ENCODE measurements around the gene ALK.
A peak's percentile ranks its signal among the peaks of the same experiment; 100 is the strongest.

ALK gene

GRCh38 chr2:29165362-29166241 is 755.8 kb downstream of the ALK start:
- H3K27ac ChIP-seq = peak overlapping the region; percentile 47
- DNase-seq (ENCODE audit: low read depth, low spot score) = peak; percentile 55

GRCh38 chr2:29164091-29164846 is 757.1 kb downstream of the ALK start:
- DNase-seq (ENCODE audit: low read depth, low spot score) = no peak
- H3K27ac ChIP-seq = peak overlapping the region; percentile 47

DNA sequence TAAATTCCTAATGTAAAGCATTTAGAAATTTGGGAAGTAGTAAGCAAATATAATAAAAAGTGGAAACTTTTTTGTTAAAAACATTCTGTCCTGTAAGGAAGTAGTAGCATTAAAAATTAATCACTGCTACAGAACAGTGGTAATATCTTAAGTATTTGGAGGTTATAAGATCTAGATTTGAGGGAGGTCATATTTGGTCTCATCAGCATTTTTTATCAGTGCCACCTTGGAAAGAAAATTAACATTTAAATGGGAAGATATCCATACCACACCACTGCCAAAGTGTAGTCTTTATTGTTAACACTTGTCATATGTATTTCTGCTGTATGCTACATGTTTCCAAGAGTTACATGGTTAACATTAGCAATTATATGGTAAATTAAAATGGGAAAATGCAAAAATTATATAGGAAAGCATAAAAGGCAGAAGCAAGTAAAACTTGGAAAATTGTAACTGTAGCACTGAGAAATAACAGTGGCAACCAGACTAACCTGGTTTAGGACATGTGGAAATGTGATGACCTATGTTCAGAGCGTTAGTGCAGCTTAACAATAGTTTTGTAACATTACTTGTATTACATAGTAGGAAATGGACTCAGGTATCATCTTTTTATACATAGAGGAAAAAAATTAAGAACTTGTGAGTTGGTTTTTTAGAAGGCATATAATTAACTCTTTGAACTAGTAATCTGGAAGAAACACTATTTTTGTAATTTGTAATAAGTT is 759.0 kb downstream of the ALK start:
- H3K27ac ChIP-seq = no peak overlapping the region
- DNase-seq (ENCODE audit: low read depth, low spot score) = no peak

DNA sequence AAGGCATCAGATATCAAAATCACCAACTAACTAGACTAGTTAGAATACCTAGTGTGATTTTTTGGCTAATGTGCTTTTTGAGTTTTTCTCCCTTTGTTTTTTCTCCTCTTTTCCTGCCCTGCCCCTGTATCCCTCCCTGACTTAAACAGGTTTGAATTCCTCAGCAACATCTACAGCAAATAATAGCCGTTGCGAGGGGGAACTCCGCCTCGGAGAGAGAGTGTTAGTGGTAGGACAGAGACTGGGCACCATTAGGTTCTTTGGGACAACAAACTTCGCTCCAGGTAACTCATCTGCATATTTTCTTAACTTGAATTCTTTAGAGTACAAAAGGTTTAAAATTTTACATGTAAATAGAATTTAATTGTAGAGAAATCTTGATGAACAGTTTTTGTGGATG is 761.2 kb downstream of the ALK start:
- no peak overlapping the region for H3K27ac ChIP-seq
- no peak for DNase-seq (ENCODE audit: low read depth, low spot score)

DNA sequence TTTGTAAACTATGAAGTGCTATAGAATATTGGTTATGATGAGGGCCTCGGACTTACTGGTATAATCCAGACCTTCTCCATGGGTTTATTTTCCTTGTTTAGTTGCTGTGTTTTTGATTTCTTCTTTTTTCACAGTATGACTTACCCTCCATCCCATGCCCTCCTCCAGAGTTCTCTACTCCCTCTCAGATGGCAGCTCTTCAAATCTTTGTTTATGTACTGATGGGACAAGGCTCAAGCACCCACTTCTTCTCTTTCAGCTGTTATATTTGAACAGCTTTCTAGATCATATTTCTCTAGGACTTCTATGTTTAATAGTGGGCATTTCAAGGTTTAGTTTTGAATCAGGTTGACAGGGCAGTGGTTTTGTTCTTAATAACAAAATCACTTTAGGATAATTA is 762.3 kb downstream of the ALK start:
- DNase-seq (ENCODE audit: low read depth, low spot score) = no peak

GRCh38 chr2:29157131-29157530 is 764.3 kb downstream of the ALK start:
- DNase-seq (ENCODE audit: low read depth, low spot score) = no peak

More for the DNA sequence above, 762.3 kb downstream of the ALK start:
- H3K27ac ChIP-seq = no peak overlapping the region

DNA sequence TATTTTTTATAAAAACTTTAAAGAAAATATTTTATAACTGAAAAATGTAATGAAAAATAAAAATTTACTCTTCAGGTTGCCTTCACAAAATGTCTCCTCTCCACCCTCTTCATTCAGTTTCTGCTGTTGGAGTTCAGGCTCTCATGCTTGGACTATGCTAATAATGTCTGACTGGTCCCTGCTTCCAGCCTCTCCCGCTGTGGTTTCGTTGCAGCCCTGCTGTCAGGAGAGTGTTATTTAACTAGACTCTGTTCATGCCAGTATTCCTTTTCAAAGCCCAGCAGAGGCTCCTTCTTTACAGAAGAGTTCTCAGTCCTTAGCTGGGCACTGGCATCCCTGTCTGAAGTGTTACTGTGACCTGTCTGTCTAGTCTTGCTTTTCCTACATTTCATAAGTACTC is 765.8 kb downstream of the ALK start:
- no peak overlapping the region for H3K27ac ChIP-seq
- no peak for DNase-seq (ENCODE audit: low read depth, low spot score)

More at GRCh38 chr2:29157131-29157530, 764.3 kb downstream of the ALK start:
- no peak overlapping the region for H3K27ac ChIP-seq

DNA sequence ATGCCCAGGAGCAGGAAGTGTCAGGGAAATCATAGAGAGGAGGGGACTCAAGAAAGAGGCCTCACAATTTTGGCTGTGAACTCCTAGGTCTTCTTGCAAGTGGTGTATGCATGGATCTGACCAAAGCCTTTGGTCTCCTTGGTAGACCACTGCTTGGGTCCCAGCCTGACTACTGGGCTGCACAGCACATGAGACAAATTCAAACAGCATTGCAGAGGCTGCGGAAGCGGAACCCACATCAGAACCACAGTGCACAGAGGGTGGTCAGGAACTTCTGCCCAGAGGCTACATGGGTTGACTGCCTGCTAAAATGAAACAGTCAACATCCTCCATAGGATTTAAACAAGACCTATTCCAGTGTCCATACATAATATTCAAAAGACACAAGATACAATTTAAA is 766.8 kb downstream of the ALK start:
- no peak for DNase-seq (ENCODE audit: low read depth, low spot score)
- H3K27ac ChIP-seq = no peak overlapping the region

- DNase-seq (ENCODE audit: low read depth, low spot score) = no peak
- no peak overlapping the region for H3K27ac ChIP-seq
Observed at GRCh38 chr2:29147963-29148362, 773.4 kb downstream of the ALK start.

GRCh38 chr2:29146197-29146596 is 775.2 kb downstream of the ALK start:
- DNase-seq (ENCODE audit: low read depth, low spot score) = no peak
- no peak overlapping the region for H3K27ac ChIP-seq

GRCh38 chr2:29143657-29144056 is 777.7 kb downstream of the ALK start:
- H3K27ac ChIP-seq = no peak overlapping the region
- DNase-seq (ENCODE audit: low read depth, low spot score) = no peak
